K562 (cell line): ENCODE results near the gene C17orf78. TPM values are rescaled to one million over a fixed set of nuclear protein-coding genes. Genes with fewer than 3 reads are reported as not detected.

ENCODE experiments used
- BCOR ChIP-seq: fragments of 450-650 bp; IDR thresholded peaks from 2 replicates; pipeline ENCODE4 v1.6.1; 2016
- CCNT2 ChIP-seq: IDR thresholded peaks from 2 replicates; pipeline ENCODE4 v1.6.1; 2011; ENCODE audit warnings: borderline replicate concordance, low read depth, mild to moderate bottlenecking, moderate library complexity, mixed read lengths, low read length; ENCODE audit not compliant: insufficient read length; ENCODE audit errors: extremely low read depth
- CHAMP1 ChIP-seq: fragments of 450-650 bp; IDR thresholded peaks from 2 replicates; pipeline ENCODE4 v1.6.1; 2016; ENCODE audit warnings: mild to moderate bottlenecking
- CREM ChIP-seq: IDR thresholded peaks from 2 replicates; pipeline ENCODE4 v1.6.1; 2014; ENCODE audit warnings: antibody characterized with exemption, low read depth
- EZH2 ChIP-seq: IDR thresholded peaks from 2 replicates; pipeline ENCODE4 v1.6.1; 2012; ENCODE audit warnings: low read depth, mild to moderate bottlenecking, inconsistent platforms, low read length, borderline replicate concordance
- GABPA ChIP-seq: fragments of 200-800 bp; sonication (Bioruptor generic); conservative IDR thresholded peaks from 2 replicates; pipeline ENCODE4 v1.6.1; 2016; ENCODE audit warnings: low read depth, missing genetic modification characterization, missing compliant biosample characterization
- GTF3C2 ChIP-seq: IDR thresholded peaks from 3 replicates; pipeline ENCODE4 v1.6.1; 2011; ENCODE audit warnings: borderline replicate concordance, mild to moderate bottlenecking, moderate library complexity; ENCODE audit not compliant: insufficient read length; ENCODE audit errors: extremely low read depth
- KDM1A ChIP-seq, 2 experiments: fragments of 450-650 bp; IDR thresholded peaks; 2 replicates each; pipeline ENCODE4 v1.6.1; 2016; ENCODE audit warnings: mild to moderate bottlenecking in 2 of 2
- KHSRP ChIP-seq: fragments of 450-650 bp; IDR thresholded peaks from 2 replicates; pipeline ENCODE4 v1.6.1; 2017
- KLF6 ChIP-seq: fragments of 250-450 bp; sonication (Bioruptor Pico); IDR thresholded peaks from 2 replicates; pipeline ENCODE4 v1.4.0; 2020; ENCODE audit warnings: mild to moderate bottlenecking, moderate library complexity, borderline replicate concordance
- MBD1 ChIP-seq: fragments of 250-450 bp; sonication (Bioruptor Pico); IDR thresholded peaks from 2 replicates; pipeline ENCODE4 v1.8.0; 2022; ENCODE audit warnings: inconsistent platforms
- NCOA1 ChIP-seq: fragments of 450-650 bp; IDR thresholded peaks from 2 replicates; pipeline ENCODE4 v1.6.1; 2016; ENCODE audit warnings: low read depth
- PRDM10 ChIP-seq: fragments of 450-650 bp; IDR thresholded peaks from 2 replicates; pipeline ENCODE4 v1.6.1; 2018; ENCODE audit not compliant: partially characterized antibody
- TAF7 ChIP-seq: fragments of 450-650 bp; IDR thresholded peaks from 2 replicates; pipeline ENCODE4 v1.6.1; 2016; ENCODE audit warnings: missing genetic modification characterization, missing compliant biosample characterization
- TRIM28 ChIP-seq: fragments of 450-650 bp; IDR thresholded peaks from 2 replicates; pipeline ENCODE4 v1.6.1; 2017
- YBX1 ChIP-seq: fragments of 450-650 bp; IDR thresholded peaks from 2 replicates; pipeline ENCODE4 v1.7.1; 2016; ENCODE audit warnings: mild to moderate bottlenecking
- ZKSCAN3 ChIP-seq: fragments of 250-450 bp; sonication (Bioruptor Pico); IDR thresholded peaks from 2 replicates; pipeline ENCODE4 v1.4.0; 2020
- ZNF830 ChIP-seq: fragments of 250-450 bp; sonication (Bioruptor Pico); IDR thresholded peaks from 2 replicates; pipeline ENCODE4 v1.5.0; 2021; ENCODE audit warnings: mild to moderate bottlenecking
- polyA plus RNA-seq, 8 experiments: library from polyadenylated mRNA; depleted of rRNA in 4 of 8; stranded (reverse) in 5 of 8; unstranded in 3 of 8; fragments of >200 nt; fragmentation: Nextera tagmentation in 2 of 8; fragmentation: Illumina TruSeq in 1 of 8; extraction: Ambion mirVana in 2 of 8; extraction: Trizol in 1 of 8; gene quantifications; 2 replicates each; pipeline versions ENCODE4 v1.2.1 to v1.2.3, GENCODE V29; 2011 to 2014; ENCODE audit warnings: inconsistent platforms in 1 of 8, missing spikeins in 1 of 8
- total RNA-seq, 7 experiments: library from RNA; depleted of rRNA in 6 of 7; stranded (reverse); fragments of >200 nt in 6 of 7; fragmentation: Illumina TruSeq in 2 of 7; extraction: Trizol in 2 of 7; gene quantifications; 2 replicates each; pipeline versions ENCODE4 v1.2.1 to v1.2.3, GENCODE V29; 2011 to 2021; ENCODE audit warnings: low replicate concordance in 1 of 7

C17orf78 gene
- total and polyA plus RNA-seq, 9 of the 15 experiments (the other 6 are each of a cell fraction or from before 2014, with no cell fraction given) = not detected

- TF ChIP-seq CREM = no peak
- TF ChIP-seq KLF6 (CRISPR knock-in tag) = no peak
- TF ChIP-seq ZNF830 = no peak
- 0 out of 2 replicates have a peak, but pooled peaks have one; percentile 24 for TF ChIP-seq BCOR
- no peak for TF ChIP-seq ZKSCAN3
- TF ChIP-seq CCNT2 = no peak
- no peak for TF ChIP-seq TRIM28
- no peak for TF ChIP-seq NCOA1
- no peak; the same call in 1 of the 2 replicates for TF ChIP-seq GABPA
- TF ChIP-seq EZH2 = no peak
- no peak for TF ChIP-seq KHSRP
- no peak for TF ChIP-seq CHAMP1
- TF ChIP-seq PRDM10 = peak; percentile 31
- no peak for TF ChIP-seq TAF7 (tag)
- TF ChIP-seq KDM1A (IDR thresholded peaks at IDR 0.05) = no peak
- no peak for TF ChIP-seq GTF3C2
- no peak for TF ChIP-seq YBX1
- no peak for TF ChIP-seq MBD1 (CRISPR knock-in tag)
These were observed 30.3 kb downstream of the C17orf78 start (continued) for GRCh38 chr17:37405955-37406634.
